Measurements from ENCODE around the gene KRTAP5-9.

KRTAP5-9 gene

DNA sequence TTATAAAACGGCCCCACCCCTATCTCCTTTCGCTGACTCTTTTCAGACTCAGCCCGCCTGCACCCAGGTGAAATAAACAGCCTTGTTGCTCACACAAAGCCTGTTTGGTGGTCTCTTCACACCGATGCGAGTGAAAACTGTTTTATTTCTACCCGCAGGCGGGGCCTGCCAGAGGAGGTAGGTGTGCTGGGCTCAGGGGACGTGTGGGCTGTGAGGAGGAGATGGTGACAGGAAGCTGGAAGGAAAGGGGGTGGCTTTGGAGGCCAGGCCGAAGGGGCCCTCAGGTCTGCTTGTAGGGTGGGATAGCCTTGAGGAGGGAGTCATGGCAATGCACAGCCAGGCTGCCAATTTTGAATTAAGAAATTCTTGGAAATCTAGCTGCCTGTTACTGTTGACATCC, 42.4 kb upstream of the KRTAP5-9 start:
- Histone ChIP-seq H4K20me1 (ENCODE audit: insufficient read depth, low read length) (no peaks in the 10 kb centered on the region), H3K4me2 (ENCODE audit: low read length) (no peak overlapping the region), H3K4me3 (ENCODE audit: low read depth, low read length, poor library complexity, severe bottlenecking) (no peak overlapping the region), H3K9me2 (ENCODE audit: low read depth, low read length) (no peaks in the 10 kb centered on the region), H3K79me2 (ENCODE audit: insufficient read depth, low read length) (no peaks in the 10 kb centered on the region), H3K27me3 (ENCODE audit: insufficient read depth, low read length) (no peaks in the 10 kb centered on the region), H3K4me1 (ENCODE audit: insufficient read depth, low read length, severe bottlenecking) (no peaks in the 10 kb centered on the region), H3K27ac (ENCODE audit: low read depth, low read length, poor library complexity, severe bottlenecking) (no peak overlapping the region), H3K36me3 (ENCODE audit: insufficient read depth, low read length) (peaks cover 4% of the 10 kb centered on the region; the same call in 1 of the 2 replicates), H2AFZ (ENCODE audit: low read length) (no peak overlapping the region), H3K9me3 (ENCODE audit: low read length) (peaks cover 8% of the 10 kb centered on the region; the same call in 1 of the 2 replicates), H3F3A (ENCODE audit: insufficient read depth, low read length) (no peaks in the 10 kb centered on the region), H3K9ac (ENCODE audit: low read length) (no peak overlapping the region)
- no peak for TF ChIP-seq EZH2 (IDR thresholded peaks at IDR 0.05; ENCODE audit: borderline replicate concordance, low read length)
- TF ChIP-seq, protein P1, sequence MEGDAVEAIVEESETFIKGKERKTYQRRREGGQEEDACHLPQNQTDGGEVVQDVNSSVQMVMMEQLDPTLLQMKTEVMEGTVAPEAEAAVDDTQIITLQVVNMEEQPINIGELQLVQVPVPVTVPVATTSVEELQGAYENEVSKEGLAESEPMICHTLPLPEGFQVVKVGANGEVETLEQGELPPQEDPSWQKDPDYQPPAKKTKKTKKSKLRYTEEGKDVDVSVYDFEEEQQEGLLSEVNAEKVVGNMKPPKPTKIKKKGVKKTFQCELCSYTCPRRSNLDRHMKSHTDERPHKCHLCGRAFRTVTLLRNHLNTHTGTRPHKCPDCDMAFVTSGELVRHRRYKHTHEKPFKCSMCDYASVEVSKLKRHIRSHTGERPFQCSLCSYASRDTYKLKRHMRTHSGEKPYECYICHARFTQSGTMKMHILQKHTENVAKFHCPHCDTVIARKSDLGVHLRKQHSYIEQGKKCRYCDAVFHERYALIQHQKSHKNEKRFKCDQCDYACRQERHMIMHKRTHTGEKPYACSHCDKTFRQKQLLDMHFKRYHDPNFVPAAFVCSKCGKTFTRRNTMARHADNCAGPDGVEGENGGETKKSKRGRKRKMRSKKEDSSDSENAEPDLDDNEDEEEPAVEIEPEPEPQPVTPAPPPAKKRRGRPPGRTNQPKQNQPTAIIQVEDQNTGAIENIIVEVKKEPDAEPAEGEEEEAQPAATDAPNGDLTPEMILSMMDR (IDR thresholded peaks at IDR 0.05; ENCODE audit: low read length), result no peak

DNA sequence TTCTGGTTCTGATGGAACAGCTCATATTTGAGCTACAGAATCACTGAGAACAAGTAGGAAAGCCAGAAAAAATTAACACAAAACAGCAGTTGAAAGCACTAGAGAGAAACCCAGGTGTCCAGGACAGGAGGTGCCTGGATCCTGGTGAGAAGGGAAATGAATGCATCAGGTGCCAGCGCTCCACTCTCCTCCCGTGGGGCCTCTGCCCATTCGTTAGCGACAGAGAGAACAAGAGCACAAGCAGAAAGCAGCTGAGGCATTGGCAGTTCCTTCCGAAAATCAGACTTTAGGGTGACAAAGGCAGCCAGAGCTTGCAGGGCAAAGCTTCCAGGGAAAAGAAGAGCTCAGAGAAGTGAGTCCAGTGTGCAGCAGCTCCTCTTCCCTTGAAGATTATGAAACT, 41.1 kb upstream of the KRTAP5-9 start:
- H4K20me1 ChIP-seq (ENCODE audit: insufficient read depth, low read length), result no peaks in the 10 kb centered on the region
- H3K79me2 ChIP-seq (ENCODE audit: insufficient read depth, low read length), result no peaks in the 10 kb centered on the region
- no peak overlapping the region for H3K4me2 ChIP-seq (ENCODE audit: low read length)
- no peaks in the 10 kb centered on the region for H3F3A ChIP-seq (ENCODE audit: insufficient read depth, low read length)
- no peak overlapping the region for H3K27ac ChIP-seq (ENCODE audit: low read depth, low read length, poor library complexity, severe bottlenecking)
- no peak overlapping the region for H3K4me3 ChIP-seq (ENCODE audit: low read depth, low read length, poor library complexity, severe bottlenecking)
- no peaks in the 10 kb centered on the region for H3K4me1 ChIP-seq (ENCODE audit: insufficient read depth, low read length, severe bottlenecking)
- no peak overlapping the region for H2AFZ ChIP-seq (ENCODE audit: low read length)
- no peaks in the 10 kb centered on the region for H3K9me2 ChIP-seq (ENCODE audit: low read depth, low read length)
- no peaks in the 10 kb centered on the region for H3K36me3 ChIP-seq (ENCODE audit: insufficient read depth, low read length)
- TF ChIP-seq EZH2 (IDR thresholded peaks at IDR 0.05; ENCODE audit: borderline replicate concordance, low read length), result no peak
- TF ChIP-seq, protein P1 (IDR thresholded peaks at IDR 0.05; ENCODE audit: low read length), result no peak
- no peak overlapping the region for H3K9ac ChIP-seq (ENCODE audit: low read length)
- no peaks in the 10 kb centered on the region for H3K27me3 ChIP-seq (ENCODE audit: insufficient read depth, low read length)
- H3K9me3 ChIP-seq (ENCODE audit: low read length), result peaks cover 8% of the 10 kb centered on the region; the same call in 1 of the 2 replicates

DNA sequence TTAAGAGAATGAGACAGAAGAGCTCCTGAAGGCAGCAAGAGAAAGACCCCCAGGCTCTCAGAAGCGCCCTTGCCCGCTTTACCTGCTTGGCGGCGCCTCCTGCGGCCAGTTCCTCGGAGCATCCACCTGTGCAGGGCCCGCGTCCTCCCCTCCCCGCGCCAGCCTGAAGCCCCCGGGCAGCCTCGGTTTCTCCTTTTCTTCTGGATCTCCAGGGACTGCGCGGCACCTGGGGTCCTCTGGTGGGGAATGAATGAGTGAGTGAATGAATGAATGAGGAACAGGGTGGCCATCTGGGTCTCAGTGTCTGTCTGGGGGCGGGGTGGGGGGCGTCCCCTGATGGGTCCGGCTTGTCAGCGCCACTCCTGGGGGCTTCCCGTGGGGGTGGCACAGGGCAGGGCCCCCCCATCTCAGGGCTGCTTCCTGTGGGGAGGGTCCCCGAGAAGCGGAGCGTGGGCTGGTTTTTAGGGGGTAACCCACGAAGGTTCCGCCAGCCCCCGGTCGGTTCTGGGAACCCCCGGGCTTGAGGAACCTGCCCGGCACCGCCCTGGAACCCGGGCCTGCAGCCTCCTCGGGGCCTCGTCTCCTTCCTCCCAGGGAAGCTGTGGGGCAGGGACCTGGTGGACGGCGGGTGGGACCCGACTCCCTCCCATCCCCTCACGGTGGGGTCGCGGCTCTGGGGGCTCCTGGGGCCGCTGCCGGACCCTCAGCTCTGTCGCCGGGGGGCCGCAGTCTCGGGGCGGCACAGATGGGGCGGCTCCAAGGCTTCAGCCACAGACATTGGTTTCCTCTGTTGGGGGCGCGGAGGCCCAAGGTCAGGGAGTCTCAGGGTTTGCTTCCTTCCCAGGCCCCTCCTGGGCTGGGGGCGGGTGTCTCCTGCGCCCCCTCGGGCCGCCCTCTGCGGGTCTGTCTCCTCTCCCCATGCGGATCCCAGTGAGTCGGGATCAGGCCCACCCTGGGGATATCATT, 29.4 kb upstream of the KRTAP5-9 start:
- H3K4me2 ChIP-seq (ENCODE audit: low read length), result no peak overlapping the region
- H3K9me2 ChIP-seq (ENCODE audit: low read depth, low read length), result no peaks in the 10 kb centered on the region
- H3K27ac ChIP-seq (ENCODE audit: low read depth, low read length, poor library complexity, severe bottlenecking), result no peak overlapping the region
- no peaks in the 10 kb centered on the region for H3K36me3 ChIP-seq (ENCODE audit: insufficient read depth, low read length)
- no peaks in the 10 kb centered on the region for H4K20me1 ChIP-seq (ENCODE audit: insufficient read depth, low read length)
- H3K4me1 ChIP-seq (ENCODE audit: insufficient read depth, low read length, severe bottlenecking), result no peaks in the 10 kb centered on the region
- H3K9ac ChIP-seq (ENCODE audit: low read length), result no peak overlapping the region
- H2AFZ ChIP-seq (ENCODE audit: low read length), result no peak overlapping the region
- no peak overlapping the region for H3K4me3 ChIP-seq (ENCODE audit: low read depth, low read length, poor library complexity, severe bottlenecking)
- H3K79me2 ChIP-seq (ENCODE audit: insufficient read depth, low read length), result no peaks in the 10 kb centered on the region
- TF ChIP-seq, protein P1 (IDR thresholded peaks at IDR 0.05; ENCODE audit: low read length), result no peak
- TF ChIP-seq EZH2 (IDR thresholded peaks at IDR 0.05; ENCODE audit: borderline replicate concordance, low read length), result no peak
- no peaks in the 10 kb centered on the region for H3K9me3 ChIP-seq (ENCODE audit: low read length)
- no peaks in the 10 kb centered on the region for H3F3A ChIP-seq (ENCODE audit: insufficient read depth, low read length)
- H3K27me3 ChIP-seq (ENCODE audit: insufficient read depth, low read length), result no peaks in the 10 kb centered on the region
